ENCODE results near the gene GABRR1. TPM values are rescaled to one million over a fixed set of nuclear protein-coding genes. Genes with fewer than 3 reads are reported as not detected.

The GABRR1 gene
- not detected in 2 replicates for total RNA-seq

DNA sequence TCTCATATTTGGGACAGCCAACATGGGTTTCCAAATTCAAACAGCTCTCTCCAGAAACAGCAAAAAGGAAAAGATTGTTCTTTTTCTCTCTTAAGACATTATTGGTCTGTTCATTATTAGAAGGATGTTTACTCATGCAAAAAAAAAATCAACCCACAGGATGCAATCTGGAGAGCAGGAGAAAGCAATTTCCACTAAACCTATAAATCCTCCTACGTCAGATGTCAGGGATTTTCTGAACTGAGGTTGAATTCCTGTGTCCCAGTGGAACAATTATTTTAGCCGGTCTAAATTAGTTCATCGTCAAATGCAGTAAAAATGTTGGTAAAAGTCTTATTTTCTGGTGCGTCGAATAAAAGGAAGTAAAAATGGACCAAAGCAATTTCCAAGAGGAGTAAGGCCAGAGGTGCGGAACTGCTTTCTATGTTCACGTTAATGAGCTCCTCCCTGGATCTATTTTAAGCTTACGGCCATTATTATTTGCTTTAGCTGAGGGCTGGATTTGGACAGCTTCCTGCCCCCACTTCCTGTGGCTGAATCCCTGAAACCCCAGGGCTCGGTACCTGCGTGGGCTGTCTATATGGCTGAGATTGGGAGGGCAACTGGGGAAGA lies at the start of gene GABRR1:
TSS of gene GABRR1 (minus strand) at position 60 of the 612 bp plus-strand sequence. CDS start at position 24, 36 bp downstream.

DNA sequence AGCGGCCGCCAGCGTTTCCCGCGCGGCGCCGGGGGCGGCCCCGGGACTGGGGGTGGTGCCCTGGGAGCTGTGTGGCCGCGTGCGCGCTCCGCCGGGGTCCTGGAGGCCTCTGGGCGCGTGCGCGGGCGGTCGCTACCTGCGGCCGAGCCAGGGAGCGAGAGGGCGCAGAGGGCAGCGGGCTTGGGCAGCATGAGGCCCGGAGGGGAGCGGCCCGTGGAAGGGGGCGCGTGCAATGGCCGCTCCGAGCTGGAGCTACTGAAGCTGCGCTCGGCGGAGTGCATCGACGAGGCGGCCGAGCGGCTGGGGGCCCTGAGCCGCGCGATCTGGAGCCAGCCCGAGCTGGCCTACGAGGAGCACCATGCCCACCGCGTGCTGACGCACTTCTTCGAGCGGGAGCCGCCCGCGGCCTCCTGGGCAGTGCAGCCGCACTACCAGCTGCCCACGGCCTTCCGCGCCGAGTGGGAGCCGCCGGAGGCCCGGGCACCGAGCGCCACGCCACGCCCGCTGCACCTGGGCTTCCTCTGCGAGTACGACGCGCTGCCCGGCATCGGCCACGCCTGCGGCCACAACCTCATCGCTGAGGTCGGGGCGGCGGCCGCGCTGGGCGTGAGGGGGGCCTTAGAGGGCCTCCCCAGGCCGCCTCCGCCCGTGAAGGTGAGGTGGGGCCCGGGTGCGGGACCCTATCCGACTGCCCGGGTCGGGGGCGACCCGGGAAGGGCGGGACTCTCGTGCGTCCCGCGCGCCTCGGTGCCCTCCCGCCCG lies 71.0 kb downstream of the GABRR1 start, which contains the start of gene PM20D2:
TSS of gene PM20D2 (plus strand) at position 100 of the 762 bp plus-strand sequence. CDS start at position 190, 90 bp downstream.

Other genes starting within 250 kb of the GABRR1 start
- 58.0 and 61.3 TPM in 2 replicates for gene PNRC1, start 136.6 kb downstream of the GABRR1 start, total RNA-seq
- gene SRSF12, start 99.3 kb downstream of the GABRR1 start, total RNA-seq: 0.09 and 0.28 TPM in 2 replicates
- 1.8 and 2.0 TPM in 2 replicates for gene PM20D2, start 71.3 kb downstream of the GABRR1 start, total RNA-seq
- 0.09 and 0.14 TPM in 2 replicates for gene GABRR2, start 97.9 kb upstream of the GABRR1 start, total RNA-seq
- gene UBE2J1, start 135.4 kb upstream of the GABRR1 start, total RNA-seq: 26.3 and 30.0 TPM in 2 replicates
- gene RRAGD, start 194.9 kb upstream of the GABRR1 start, total RNA-seq: 0.14 and 3.1 TPM in 2 replicates
- 1.1 and 4.5 TPM in 2 replicates for gene ANKRD6, start 215.8 kb upstream of the GABRR1 start, total RNA-seq